Effector memory CD4-positive, alpha-beta T cell (primary cell): ENCODE measurements around the gene ENDOU.

Source experiments
- DNase-seq, 3 donors: peaks; one replicate each; pipeline ENCODE4 v3.0.0-alpha.2; 2020
- H3K27ac ChIP-seq: 2 replicates; pipeline ENCODE4 v1.7.0; 2013; ENCODE audit warnings: mild to moderate bottlenecking, low read length, moderate library complexity; ENCODE audit not compliant: insufficient read depth, poor library complexity, severe bottlenecking
- H3K27me3 ChIP-seq: replicated peaks from 2 replicates; pipeline ENCODE4 v1.7.0; 2013; ENCODE audit warnings: mild to moderate bottlenecking, low read length; ENCODE audit not compliant: insufficient read depth, control insufficient read depth, poor library complexity, severe bottlenecking
- H3K36me3 ChIP-seq: 2 replicates; pipeline ENCODE4 v1.7.0; 2013; ENCODE audit warnings: mild to moderate bottlenecking, low read length, moderate library complexity; ENCODE audit not compliant: control insufficient read depth, insufficient read depth
- H3K4me1 ChIP-seq: 2 replicates; pipeline ENCODE4 v1.7.0; 2013; ENCODE audit warnings: low read length, mild to moderate bottlenecking; ENCODE audit not compliant: control insufficient read depth, insufficient read depth, poor library complexity, severe bottlenecking
- H3K4me3 ChIP-seq: 2 replicates; pipeline ENCODE4 v1.7.0; 2013; ENCODE audit warnings: low read length, low read depth, mild to moderate bottlenecking; ENCODE audit not compliant: insufficient read depth, poor library complexity, severe bottlenecking
- H3K9me3 ChIP-seq: 2 replicates; pipeline ENCODE4 v1.7.0; 2013; ENCODE audit warnings: mild to moderate bottlenecking, low read length, moderate library complexity; ENCODE audit not compliant: control insufficient read depth

Gene ENDOU

GRCh38 chr12:47735649-47736048 is 10.4 kb upstream of the ENDOU start:
- Histone ChIP-seq H3K36me3 (no peaks in the 10 kb centered on the region), H3K27ac (no peak overlapping the region), H3K4me3 (no peak overlapping the region), H3K4me1 (peaks cover 4% of the 10 kb centered on the region), H3K27me3 (no peaks in the 10 kb centered on the region), H3K9me3 (no peaks in the 10 kb centered on the region)
- DNase-seq: no peak

GRCh38 chr12:47734725-47735480 is 9.6 kb upstream of the ENDOU start:
- Histone ChIP-seq H3K9me3 (no peaks in the 10 kb centered on the region), H3K4me3 (no peak overlapping the region), H3K27me3 (no peaks in the 10 kb centered on the region), H3K36me3 (no peaks in the 10 kb centered on the region), H3K4me1 (no peaks in the 10 kb centered on the region), H3K27ac (no peak overlapping the region)
- no peak for DNase-seq

- Histone ChIP-seq H3K27me3 (no peaks in the 10 kb centered on the region), H3K36me3 (no peaks in the 10 kb centered on the region), H3K9me3 (no peaks in the 10 kb centered on the region), H3K27ac (no peak overlapping the region), H3K4me3 (no peak overlapping the region), H3K4me1 (no peaks in the 10 kb centered on the region)
- no peak for DNase-seq
These were observed 7.9 kb upstream of the ENDOU start for GRCh38 chr12:47733142-47733541.

- Histone ChIP-seq H3K4me1 (no peaks in the 10 kb centered on the region), H3K36me3 (no peaks in the 10 kb centered on the region), H3K9me3 (no peaks in the 10 kb centered on the region), H3K27ac (no peak overlapping the region), H3K27me3 (no peaks in the 10 kb centered on the region), H3K4me3 (no peak overlapping the region)
- no peak for DNase-seq
These were observed 7.2 kb upstream of the ENDOU start for GRCh38 chr12:47732504-47732903.

- no peaks in the 10 kb centered on the region for H3K9me3 ChIP-seq
- H3K4me1 ChIP-seq: no peaks in the 10 kb centered on the region
- H3K27me3 ChIP-seq: no peaks in the 10 kb centered on the region
- DNase-seq: no peak
- no peak overlapping the region for H3K4me3 ChIP-seq
- no peaks in the 10 kb centered on the region for H3K36me3 ChIP-seq
- no peak overlapping the region for H3K27ac ChIP-seq
These were observed 6.4 kb upstream of the ENDOU start for GRCh38 chr12:47731723-47732122.

GRCh38 chr12:47730341-47730744 is 5.1 kb upstream of the ENDOU start:
- Histone ChIP-seq H3K36me3 (no peaks in the 10 kb centered on the region), H3K4me3 (no peak overlapping the region), H3K27me3 (no peaks in the 10 kb centered on the region), H3K4me1 (no peaks in the 10 kb centered on the region), H3K27ac (no peak overlapping the region), H3K9me3 (no peaks in the 10 kb centered on the region)
- no peak for DNase-seq

GRCh38 chr12:47729233-47729632 is 3.9 kb upstream of the ENDOU start:
- Histone ChIP-seq H3K9me3 (no peaks in the 10 kb centered on the region), H3K36me3 (no peaks in the 10 kb centered on the region), H3K4me1 (no peaks in the 10 kb centered on the region), H3K27me3 (no peaks in the 10 kb centered on the region), H3K27ac (no peak overlapping the region), H3K4me3 (no peak overlapping the region)
- DNase-seq: no peak

GRCh38 chr12:47725893-47726292 is 603 bp upstream of the ENDOU start:
- no peak for DNase-seq
- Histone ChIP-seq H3K4me1 (peaks cover 6% of the 10 kb centered on the region), H3K9me3 (no peaks in the 10 kb centered on the region), H3K27ac (no peak overlapping the region), H3K27me3 (no peaks in the 10 kb centered on the region), H3K4me3 (no peak overlapping the region), H3K36me3 (no peaks in the 10 kb centered on the region)

GRCh38 chr12:47722941-47723631 is 2.2 kb downstream of the ENDOU start:
- H3K9me3 ChIP-seq: no peaks in the 10 kb centered on the region
- H3K27me3 ChIP-seq: no peaks in the 10 kb centered on the region
- no peaks in the 10 kb centered on the region for H3K36me3 ChIP-seq
- no peak overlapping the region for H3K27ac ChIP-seq
- no peak overlapping the region for H3K4me3 ChIP-seq
- peaks cover 8% of the 10 kb centered on the region for H3K4me1 ChIP-seq
- DNase-seq: no peak

- H3K27me3 ChIP-seq: no peaks in the 10 kb centered on the region
- no peaks in the 10 kb centered on the region for H3K9me3 ChIP-seq
- DNase-seq: no peak
- H3K4me3 ChIP-seq: no peak overlapping the region
- no peaks in the 10 kb centered on the region for H3K36me3 ChIP-seq
- no peak overlapping the region for H3K27ac ChIP-seq
- H3K4me1 ChIP-seq: peaks cover 16% of the 10 kb centered on the region
These were observed 3.0 kb downstream of the ENDOU start for GRCh38 chr12:47722136-47722834.
